DND-41 (cell line): ENCODE data around the gene CDK8.

ENCODE experiments used
- CTCF ChIP-seq: IDR thresholded peaks from 2 replicates; pipeline ENCODE4 v1.5.1; 2012; ENCODE audit warnings: borderline replicate concordance, low read length, moderate library complexity, mild to moderate bottlenecking; ENCODE audit not compliant: poor library complexity, severe bottlenecking; ENCODE audit errors: extremely low read depth
- EZH2 ChIP-seq: IDR thresholded peaks from 3 replicates; pipeline ENCODE4 v1.6.1; 2012; ENCODE audit warnings: borderline replicate concordance, low read depth, mild to moderate bottlenecking, moderate library complexity, low read length, inconsistent platforms; ENCODE audit not compliant: severe bottlenecking

GRCh38 chr13:26372747-26373146 lies 118.8 kb downstream of the CDK8 start:
- TF ChIP-seq CTCF (no peak), EZH2 (no peak)
